BE2C (cell line): ENCODE data around the gene OR4D2.

Source experiments
- DNase-seq: peaks from one replicate; pipeline ENCODE4 v3.0.0-alpha.2; 2020
- H3K27me3 ChIP-seq: fragments of 250-450 bp; sonication (Bioruptor Pico); 2 replicates; pipeline ENCODE4 v1.5.1; 2020; ENCODE audit warnings: mild to moderate bottlenecking
- H3K36me3 ChIP-seq: fragments of 250-450 bp; sonication (Bioruptor Pico); 2 replicates; pipeline ENCODE4 v1.5.1; 2020; ENCODE audit warnings: mild to moderate bottlenecking
- H3K4me1 ChIP-seq: fragments of 250-450 bp; sonication (Bioruptor Pico); 2 replicates; pipeline ENCODE4 v1.5.1; 2020
- H3K4me3 ChIP-seq: 2 replicates; pipeline ENCODE4 v1.5.1; 2011; ENCODE audit warnings: low read depth, low read length
- H3K9me3 ChIP-seq: fragments of 250-450 bp; sonication (Bioruptor Pico); 2 replicates; pipeline ENCODE4 v1.5.1; 2020
- CTCF ChIP-seq: IDR thresholded peaks from 2 replicates; pipeline ENCODE4 v1.5.1; 2012; ENCODE audit warnings: mild to moderate bottlenecking, low read depth, low read length

Gene OR4D2

GRCh38 chr17:58181796-58182195 is 15.0 kb downstream of the OR4D2 start:
- Histone ChIP-seq H3K36me3 (no peaks in the 10 kb centered on the region), H3K4me1 (no peaks in the 10 kb centered on the region), H3K4me3 (no peak overlapping the region), H3K27me3 (peaks cover 9% of the 10 kb centered on the region), H3K9me3 (no peaks in the 10 kb centered on the region)
- TF ChIP-seq CTCF, result no peak
- DNase-seq, result no peak

GRCh38 chr17:58183514-58183913 is 16.7 kb downstream of the OR4D2 start:
- no peak for TF ChIP-seq CTCF
- no peaks in the 10 kb centered on the region for H3K4me1 ChIP-seq
- H3K36me3 ChIP-seq, result no peaks in the 10 kb centered on the region
- H3K27me3 ChIP-seq, result peaks cover 7% of the 10 kb centered on the region
- H3K9me3 ChIP-seq, result no peaks in the 10 kb centered on the region
- no peak overlapping the region for H3K4me3 ChIP-seq
- DNase-seq, result no peak

GRCh38 chr17:58184308-58184985 is 17.7 kb downstream of the OR4D2 start:
- no peak for DNase-seq
- Histone ChIP-seq H3K9me3 (no peaks in the 10 kb centered on the region), H3K4me1 (no peaks in the 10 kb centered on the region), H3K4me3 (no peak overlapping the region), H3K27me3 (peaks cover 7% of the 10 kb centered on the region), H3K36me3 (no peaks in the 10 kb centered on the region)
- TF ChIP-seq CTCF, result no peak

GRCh38 chr17:58184986-58185761 is 18.4 kb downstream of the OR4D2 start:
- Histone ChIP-seq H3K4me1 (no peaks in the 10 kb centered on the region), H3K36me3 (no peaks in the 10 kb centered on the region), H3K27me3 (peaks cover 7% of the 10 kb centered on the region), H3K4me3 (no peak overlapping the region), H3K9me3 (no peaks in the 10 kb centered on the region)
- no peak for TF ChIP-seq CTCF
- no peak for DNase-seq

GRCh38 chr17:58186591-58186990 is 19.8 kb downstream of the OR4D2 start:
- no peaks in the 10 kb centered on the region for H3K36me3 ChIP-seq
- no peak overlapping the region for H3K4me3 ChIP-seq
- H3K9me3 ChIP-seq, result no peaks in the 10 kb centered on the region
- H3K4me1 ChIP-seq, result no peaks in the 10 kb centered on the region
- no peak for TF ChIP-seq CTCF
- peaks cover 7% of the 10 kb centered on the region for H3K27me3 ChIP-seq
- no peak for DNase-seq

- H3K27me3 ChIP-seq, result peaks cover 7% of the 10 kb centered on the region
- DNase-seq, result no peak
- no peaks in the 10 kb centered on the region for H3K36me3 ChIP-seq
- H3K4me1 ChIP-seq, result no peaks in the 10 kb centered on the region
- no peaks in the 10 kb centered on the region for H3K9me3 ChIP-seq
- TF ChIP-seq CTCF, result no peak
- no peak overlapping the region for H3K4me3 ChIP-seq
Measured at GRCh38 chr17:58187063-58187462, 20.3 kb downstream of the OR4D2 start.
